GM18502 (cell line): Measurements from ENCODE around the gene GRIN2A.

ENCODE experiments used
- ATAC-seq: cut with Tn5 transposase; IDR thresholded peaks from one replicate; pipeline ENCODE4 v1.9.1; 2021; ENCODE audit warnings: mild to moderate bottlenecking; ENCODE audit not compliant: unreplicated experiment, poor library complexity

The GRIN2A gene

DNA sequence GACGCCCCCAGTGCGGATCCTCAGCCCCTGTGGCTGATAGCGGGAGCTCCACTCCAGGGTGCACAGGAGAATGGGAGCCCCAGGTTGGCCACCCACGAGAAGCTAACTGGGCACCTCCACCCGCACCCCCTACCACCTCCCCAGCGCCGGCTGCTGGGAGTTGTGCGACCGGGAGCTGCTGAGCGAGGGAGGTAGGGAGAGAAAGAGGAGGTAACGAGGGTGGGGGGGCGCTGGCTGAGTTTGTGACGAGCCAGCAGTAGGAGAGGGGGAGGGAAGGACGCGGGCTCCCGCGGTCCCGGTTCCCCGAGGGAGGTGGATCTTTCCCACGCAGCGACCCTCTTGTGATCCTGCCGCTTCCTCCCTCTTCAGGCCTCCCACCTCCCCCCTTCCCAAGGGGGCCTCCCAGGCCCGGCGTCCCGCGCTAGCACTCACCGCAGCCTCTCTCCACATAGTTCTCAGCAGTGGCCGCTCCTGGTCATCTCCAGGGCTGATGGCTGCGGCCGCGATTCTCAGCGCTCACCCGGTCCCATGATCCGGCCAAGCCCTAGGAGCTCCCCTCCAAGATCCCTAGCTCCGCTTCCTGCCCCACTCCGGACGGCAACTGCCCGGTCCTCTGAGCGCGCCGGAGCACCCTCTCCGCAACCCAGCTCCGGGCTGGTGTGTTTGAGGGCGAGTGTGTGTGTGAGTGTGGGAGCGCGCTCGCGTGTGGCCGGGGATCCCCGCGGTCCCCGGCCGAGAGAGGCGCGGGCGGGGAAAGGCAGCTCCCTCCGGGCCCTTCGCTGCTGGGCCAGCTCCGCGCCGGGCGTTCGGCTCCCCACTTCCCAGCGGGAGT lies at the start of gene GRIN2A:
Gene GRIN2A, minus strand, starts transcription at position 207 of the 832 bp plus-strand sequence. CDS start 2,017 bp downstream, outside the sequence.
- no peak for ATAC-seq

GRCh38 chr16:10231563-10231962 lies 49.3 kb upstream of the GRIN2A start:
- no peak for ATAC-seq

DNA sequence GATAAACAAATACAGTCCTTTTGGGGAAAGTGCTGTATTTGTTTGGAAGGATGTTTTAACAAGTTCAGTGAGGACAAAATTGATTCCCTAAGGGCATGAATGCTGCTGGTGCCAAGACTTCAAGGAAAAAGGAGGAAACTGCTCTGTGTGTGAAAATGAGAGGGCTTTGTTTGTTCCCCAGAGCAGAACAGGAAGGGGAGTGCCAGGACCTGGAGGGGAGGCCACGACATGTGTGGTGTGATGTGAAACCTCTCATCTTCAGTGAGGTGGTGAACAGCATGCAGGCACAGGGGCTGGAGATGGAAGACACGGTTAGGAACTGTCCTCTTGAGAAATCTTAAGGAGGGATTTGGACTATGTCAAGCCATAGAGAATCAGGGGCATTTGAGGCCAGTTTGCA lies 46.6 kb upstream of the GRIN2A start:
- ATAC-seq: peak; percentile 65

- ATAC-seq: no peak
Observed at GRCh38 chr16:10226987-10227306, 44.7 kb upstream of the GRIN2A start.

DNA sequence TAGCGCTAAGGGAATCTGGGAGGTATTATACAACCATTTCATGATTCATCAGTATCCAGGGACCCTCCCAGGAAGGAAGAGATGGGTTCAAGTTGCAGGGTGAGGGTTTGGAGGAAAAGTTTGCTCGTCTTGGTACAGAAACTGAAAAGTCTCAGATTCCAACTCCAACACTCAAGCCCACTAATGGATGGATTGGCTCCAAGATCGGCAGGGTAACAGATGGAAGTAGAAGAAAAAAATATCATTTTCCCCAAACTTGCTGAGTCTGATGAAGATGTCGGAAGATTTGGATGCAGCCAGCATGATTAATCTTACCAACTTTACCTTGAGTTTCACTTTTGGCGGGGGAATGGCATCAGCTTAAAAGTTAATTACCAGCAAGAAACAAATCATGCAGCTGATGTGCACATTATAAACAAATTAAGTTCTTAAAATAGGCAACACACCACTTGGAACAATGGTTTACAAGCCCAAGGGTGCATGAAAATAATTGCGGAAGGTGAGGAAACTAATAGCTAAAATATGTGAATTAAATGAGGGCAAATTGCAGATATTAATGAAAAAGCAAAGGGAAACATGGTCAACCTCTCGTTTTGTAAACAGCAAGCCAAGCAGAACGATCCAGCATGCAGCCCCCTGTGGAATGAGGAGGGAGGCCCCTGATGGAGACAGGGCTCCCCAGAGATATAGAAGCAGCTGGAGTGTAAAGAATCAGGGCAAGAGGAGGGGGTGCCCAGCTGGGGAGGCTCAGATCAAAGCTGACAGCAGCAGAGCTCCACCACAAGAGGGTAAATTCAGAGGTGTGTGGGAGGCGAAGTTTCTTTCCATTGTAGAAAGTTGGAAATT lies 44.1 kb upstream of the GRIN2A start:
- no peak for ATAC-seq

DNA sequence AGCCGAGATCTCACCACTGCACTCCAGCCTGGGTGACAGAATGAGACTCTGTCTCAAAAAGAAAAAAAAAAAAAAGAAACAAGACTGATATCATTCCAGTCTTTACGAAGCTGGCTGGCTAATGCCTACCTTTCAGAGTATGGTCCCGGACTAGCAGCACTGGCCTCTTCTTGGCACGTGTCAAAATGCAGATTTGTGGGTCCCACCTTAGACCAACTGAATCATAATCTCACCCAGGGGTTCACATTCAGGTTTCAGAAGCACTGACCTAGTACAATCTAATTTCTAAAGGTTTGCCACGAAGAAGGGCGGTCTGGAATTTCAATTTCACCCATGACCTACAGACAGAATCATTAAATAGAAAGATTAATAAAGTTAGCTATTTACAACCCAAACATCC lies 43.4 kb upstream of the GRIN2A start:
- no peak for ATAC-seq

DNA sequence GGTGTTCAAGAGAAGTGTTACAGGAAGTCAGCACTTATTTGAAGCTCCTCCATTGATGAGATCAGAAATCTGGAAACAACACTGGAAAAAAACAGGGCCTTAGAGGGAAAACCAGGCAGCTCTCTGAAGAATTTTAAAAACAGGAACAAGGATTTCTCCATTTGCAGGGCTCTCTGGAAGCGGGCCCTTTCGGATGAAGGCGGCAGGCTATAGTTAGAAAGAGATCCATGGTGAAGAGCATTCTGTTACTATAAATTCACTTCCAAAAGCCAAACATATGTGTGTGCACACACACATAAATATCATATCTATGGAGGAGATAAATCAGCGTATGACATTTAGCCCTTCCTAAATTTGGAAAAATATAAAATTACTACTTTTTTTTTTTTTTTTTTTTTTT lies 42.6 kb upstream of the GRIN2A start:
- no peak for ATAC-seq

- ATAC-seq: no peak
Observed at GRCh38 chr16:10220942-10221341, 38.7 kb upstream of the GRIN2A start.

DNA sequence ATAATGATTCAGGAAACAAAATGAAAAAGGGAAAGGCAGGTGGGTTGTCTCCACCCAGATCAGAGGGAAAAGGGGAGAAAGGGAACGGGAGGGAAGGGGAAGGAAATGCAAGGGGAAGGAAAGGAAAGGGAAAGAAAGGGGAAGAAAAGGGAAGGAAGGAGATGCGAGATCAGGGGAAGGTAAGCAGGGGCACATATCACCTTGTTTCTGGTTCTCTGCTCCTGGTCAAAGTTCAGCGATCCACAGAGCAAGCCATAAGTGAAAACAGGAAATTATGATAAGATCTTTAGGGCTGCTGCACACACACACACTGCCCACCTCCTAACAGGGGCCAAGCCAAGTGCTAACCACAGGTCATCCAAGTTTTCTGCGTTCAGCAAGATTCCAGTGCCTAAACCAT lies 37.5 kb upstream of the GRIN2A start:
- no peak for ATAC-seq

DNA sequence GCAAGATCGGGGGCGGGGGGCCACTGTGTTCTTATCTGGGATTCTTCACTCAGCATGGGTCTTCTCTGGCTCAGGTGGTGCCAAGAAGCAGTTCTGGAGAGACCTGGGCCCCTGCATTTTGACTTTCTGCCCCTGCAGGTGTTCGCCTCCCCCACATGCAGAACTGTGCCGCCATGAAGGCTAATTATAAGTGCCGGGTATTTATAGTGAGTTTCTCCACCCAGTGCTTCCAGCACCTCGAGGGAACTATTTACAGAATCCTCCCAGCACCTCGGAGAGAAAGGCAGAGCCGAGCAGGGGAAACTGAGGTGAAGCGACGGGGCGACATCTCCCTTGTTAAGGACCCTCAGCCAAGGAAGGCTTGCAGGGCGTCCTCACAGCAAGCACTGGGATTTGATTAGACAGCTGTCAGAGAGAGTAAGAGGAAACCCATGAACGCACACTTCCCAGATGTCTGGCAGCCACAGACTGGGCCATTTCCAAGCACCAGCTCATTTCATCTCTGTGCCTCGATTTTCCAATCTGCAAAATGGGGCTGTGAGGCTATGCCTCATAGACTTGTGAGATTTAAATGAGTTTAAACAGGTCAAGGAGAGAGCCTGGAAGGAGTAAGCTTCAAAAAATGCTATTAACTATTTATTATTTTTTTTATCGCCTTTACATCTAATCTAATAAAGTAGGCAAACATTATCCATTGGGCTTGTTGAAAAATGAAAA lies 36.4 kb upstream of the GRIN2A start:
- no peak for ATAC-seq

- ATAC-seq: no peak
Observed at GRCh38 chr16:10213748-10214147, 31.5 kb upstream of the GRIN2A start.

GRCh38 chr16:10210944-10211343 lies 28.7 kb upstream of the GRIN2A start:
- ATAC-seq: no peak

- no peak for ATAC-seq
Observed at GRCh38 chr16:10206865-10207264, 24.6 kb upstream of the GRIN2A start.

DNA sequence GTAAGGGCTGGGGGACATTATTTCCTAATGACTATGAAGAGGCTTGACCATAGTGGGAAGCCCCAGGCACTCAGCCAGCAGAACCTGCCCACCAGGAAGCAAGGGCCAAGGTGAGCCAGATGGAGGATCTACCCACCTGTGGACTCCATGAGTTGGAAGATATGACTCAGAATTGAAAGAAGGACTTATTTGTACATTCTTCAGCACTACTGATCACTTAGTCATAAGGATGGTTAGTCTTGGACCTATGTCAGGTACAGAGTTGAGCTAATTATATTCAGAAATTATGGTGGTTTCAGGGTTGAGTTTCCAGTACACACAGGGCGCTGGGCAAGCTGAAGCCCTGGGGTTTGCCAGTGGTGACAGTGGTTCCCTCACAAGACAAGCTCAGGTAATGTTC lies 24.0 kb upstream of the GRIN2A start:
- peak; percentile 73 for ATAC-seq

DNA sequence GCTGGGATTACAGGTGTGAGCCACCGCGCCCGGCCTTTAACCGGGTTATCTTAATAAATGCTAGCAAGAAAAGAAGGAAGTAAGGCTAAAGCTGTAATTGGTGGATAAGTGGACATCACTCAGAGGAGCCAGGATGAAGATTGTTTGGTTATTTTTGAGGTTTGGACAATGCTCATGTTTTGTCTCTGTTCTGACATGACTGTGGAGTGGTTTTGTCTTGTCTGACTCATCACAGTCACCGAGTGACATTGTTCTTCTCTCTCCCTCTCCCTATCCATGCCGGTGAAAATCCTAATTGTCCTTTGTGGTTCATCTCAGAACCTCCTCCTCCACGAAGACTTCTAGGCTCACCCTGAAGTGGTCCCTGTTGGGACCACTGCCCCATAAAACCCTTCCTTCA lies 23.5 kb upstream of the GRIN2A start:
- ATAC-seq: peak; percentile 65

GRCh38 chr16:10202649-10203048 lies 20.4 kb upstream of the GRIN2A start:
- no peak for ATAC-seq

- ATAC-seq: no peak
Observed at GRCh38 chr16:10200637-10201586, 18.7 kb upstream of the GRIN2A start.

DNA sequence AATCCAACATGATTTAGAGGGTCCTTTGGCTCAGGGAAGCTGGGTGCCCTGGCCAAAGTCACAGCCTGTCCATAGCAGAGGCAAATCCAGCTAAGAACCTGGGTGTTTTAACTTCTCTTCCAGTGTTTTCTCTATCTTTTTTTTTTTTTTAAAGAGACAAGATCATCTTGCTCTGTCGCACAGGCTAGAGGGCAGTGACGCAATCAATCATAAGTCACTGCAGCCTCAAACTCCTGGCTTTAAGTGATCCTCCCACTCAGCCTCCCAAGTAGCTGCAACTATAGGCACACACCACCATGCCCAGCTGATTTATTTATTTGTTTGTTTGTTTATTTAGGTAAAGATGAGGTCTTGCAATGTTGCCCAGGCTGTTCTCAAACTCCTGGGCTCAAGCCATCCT lies 14.8 kb upstream of the GRIN2A start:
- no peak for ATAC-seq

DNA sequence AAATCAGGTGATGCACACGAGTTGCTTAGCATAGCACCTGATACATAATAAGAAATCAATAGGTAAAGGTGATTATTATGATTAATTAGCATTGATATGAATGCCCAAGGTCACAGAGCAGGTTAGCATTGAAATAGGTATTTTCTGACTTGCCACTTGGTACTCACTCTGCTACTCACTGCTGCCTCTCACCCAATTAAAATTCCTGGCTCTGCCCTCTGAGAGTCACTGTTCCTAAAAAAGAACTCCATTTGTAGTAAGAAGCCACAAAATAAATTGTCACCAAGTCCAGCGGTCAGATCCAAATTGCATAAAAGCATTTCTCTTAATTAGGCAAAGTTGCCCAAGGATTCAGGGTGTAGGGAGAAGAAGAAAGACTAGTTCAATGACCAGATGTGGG lies 8.9 kb upstream of the GRIN2A start:
- no peak for ATAC-seq

GRCh38 chr16:10189861-10190390 lies 7.7 kb upstream of the GRIN2A start:
- ATAC-seq: no peak
